Right ventricle myocardium inferior (tissue), 1 donor: ENCODE measurements around the gene CREM. TPM values are rescaled to one million over a fixed set of nuclear protein-coding genes. Genes with fewer than 3 reads are reported as not detected.
"Not testable (repeated sequence)": the region's sequence is repeated elsewhere in the genome, so short reads cannot be mapped to it uniquely, and the experiment has no call there.

ENCODE experiments used
- ATAC-seq: fragments of 200-7000 bp; cut with Tn5 transposase; one replicate; pipeline ENCODE4 v1.9.1; 2020; ENCODE audit warnings: mild to moderate bottlenecking, moderate library complexity
- DNase-seq: peaks from one replicate; pipeline ENCODE4 v3.0.0; 2021; ENCODE audit errors: missing footprints
- intact Hi-C: fragments of 100-400 bp; cut with DNase I; formaldehyde crosslinking; loops from one replicate; pipeline ENCODE4 v1.11.0; 2022
- total RNA-seq: library from RNA; stranded (reverse); fragmentation: NEBNext Ultra II Directional; extraction: Animal tissue kit (Norgen Biotek cat#: 25700); gene quantifications from one replicate; pipeline ENCODE4 v1.2.1, GENCODE V29; 2021
- donor health status: DM: no; HTN: yes; CAD: no; lungs with severe emphysema.

Gene CREM
- total RNA-seq, 1 donor from 2014 or later: 63.7 TPM

DNA sequence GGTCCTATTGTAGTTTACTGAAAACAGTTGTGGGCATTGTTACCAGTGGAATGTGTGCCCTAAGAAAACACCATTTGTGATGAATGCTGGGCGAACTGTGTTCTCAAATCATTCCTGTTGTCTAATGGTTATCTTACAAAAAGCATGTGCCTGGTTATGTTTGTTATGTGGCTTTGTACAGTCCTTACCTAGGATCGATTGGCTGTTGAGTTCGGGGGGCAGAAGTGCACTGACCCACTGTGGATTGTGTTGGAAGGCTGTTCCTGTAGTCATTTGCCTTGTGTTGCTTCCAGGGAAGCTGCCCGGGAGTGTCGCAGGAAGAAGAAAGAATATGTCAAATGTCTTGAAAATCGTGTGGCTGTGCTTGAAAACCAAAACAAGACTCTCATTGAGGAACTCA lies 84.3 kb downstream of the CREM start:
- DNase-seq: no peak
- no peak for ATAC-seq
- intact Hi-C loops: no loop called here

DNA sequence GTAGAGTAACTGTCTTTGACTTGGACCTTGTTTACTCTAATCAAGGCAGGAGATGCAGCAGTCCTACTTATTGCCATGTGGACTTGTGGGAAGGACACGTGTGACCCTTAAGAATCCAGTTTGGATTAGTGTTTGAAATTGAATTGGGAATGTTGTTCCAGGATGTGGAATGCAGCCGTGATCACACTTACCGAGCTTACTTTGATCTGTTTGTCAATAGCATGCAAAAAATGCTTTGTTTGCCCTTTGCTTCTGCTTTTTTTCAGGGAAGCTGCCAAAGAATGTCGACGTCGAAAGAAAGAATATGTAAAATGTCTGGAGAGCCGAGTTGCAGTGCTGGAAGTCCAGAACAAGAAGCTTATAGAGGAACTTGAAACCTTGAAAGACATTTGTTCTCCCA lies 84.7 kb downstream of the CREM start:
- DNase-seq (no peak), ATAC-seq (no peak)
- intact Hi-C loops: no loop called here

DNA sequence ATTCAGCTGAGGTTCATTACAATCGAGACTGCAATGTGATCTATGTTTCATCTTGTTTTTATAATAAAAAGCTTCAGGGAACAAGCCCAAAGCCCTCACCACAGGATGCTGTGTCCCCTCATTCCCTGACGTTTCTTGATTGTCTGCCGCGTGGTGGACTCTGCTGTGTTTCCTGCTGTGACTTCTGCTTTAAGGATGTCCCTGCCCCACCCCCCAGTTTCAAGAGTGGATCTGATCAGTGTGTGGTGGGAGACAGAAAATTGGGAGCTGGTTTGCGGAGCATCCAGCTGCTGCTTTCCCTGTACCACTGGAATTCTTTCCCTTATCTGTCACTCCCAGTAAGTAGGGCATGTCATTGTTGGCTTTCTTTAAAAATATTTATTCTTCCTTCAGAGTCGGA lies 86.2 kb downstream of the CREM start:
- DNase-seq (no peak), ATAC-seq (no peak)
- intact Hi-C loops: no loop called here

DNA sequence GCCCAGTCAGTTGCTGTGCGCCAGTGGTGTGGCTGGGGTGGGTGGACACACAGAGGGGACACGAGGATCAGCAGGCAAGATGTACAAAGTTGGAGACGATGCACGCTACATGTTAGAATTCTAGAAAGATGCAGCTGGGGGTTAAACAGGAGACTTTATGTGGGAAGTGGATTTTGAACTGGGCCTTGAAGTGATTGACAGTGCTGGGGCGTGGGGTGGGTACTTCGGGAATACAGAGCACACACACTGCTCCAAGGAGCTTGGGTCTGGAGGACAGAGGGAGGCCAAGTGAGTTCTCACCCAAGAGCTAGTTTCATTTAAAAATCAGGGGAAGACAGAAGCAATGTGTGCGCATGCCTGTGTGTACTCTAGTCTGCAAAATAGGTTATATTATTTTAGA lies 87.1 kb downstream of the CREM start:
- DNase-seq (no peak), ATAC-seq (no peak)
- intact Hi-C loops: no loop called here

DNA sequence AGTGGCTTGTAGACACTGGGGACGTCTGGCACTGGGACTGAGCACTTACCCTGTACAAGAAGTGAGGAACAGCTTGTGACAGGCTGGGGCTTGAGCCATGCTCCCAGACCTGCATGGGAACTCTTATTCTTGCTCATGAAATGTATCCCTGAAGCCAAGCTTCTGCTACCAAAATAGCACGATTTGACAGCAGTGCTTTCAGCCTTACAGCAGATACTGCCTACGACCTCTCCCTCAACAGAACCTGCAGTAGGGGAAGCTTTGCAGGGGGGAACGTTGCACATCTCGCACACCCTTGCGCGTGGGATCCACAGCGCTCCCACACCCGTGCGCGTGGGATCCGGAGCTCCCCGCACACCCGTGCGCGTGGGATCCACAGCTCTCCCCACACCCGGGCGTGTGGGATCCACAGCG lies 88.0 kb downstream of the CREM start:
- intact Hi-C loops: no loop called here
- DNase-seq (no peak), ATAC-seq (peak; percentile 70)

DNA sequence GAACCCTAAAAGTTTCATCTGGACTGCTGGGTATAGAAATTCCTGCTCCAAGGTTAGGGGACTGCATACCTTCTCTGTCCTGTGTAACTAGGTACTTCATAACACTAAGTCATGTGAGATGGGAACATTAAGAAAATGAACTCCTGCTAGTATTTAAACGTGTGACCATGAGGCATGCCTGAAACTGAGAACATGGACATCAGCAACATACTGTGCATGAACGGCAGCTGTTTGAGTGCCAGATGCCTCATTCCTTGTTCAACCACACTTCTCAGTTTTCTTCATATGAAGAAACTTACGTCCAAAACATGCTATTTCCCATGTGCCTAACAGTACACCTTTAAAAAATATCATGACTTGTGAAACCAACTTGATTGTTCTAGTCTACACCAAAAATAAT lies 88.5 kb downstream of the CREM start:
- DNase-seq: no peak
- ATAC-seq: no peak
- intact Hi-C loops: no loop called here

DNA sequence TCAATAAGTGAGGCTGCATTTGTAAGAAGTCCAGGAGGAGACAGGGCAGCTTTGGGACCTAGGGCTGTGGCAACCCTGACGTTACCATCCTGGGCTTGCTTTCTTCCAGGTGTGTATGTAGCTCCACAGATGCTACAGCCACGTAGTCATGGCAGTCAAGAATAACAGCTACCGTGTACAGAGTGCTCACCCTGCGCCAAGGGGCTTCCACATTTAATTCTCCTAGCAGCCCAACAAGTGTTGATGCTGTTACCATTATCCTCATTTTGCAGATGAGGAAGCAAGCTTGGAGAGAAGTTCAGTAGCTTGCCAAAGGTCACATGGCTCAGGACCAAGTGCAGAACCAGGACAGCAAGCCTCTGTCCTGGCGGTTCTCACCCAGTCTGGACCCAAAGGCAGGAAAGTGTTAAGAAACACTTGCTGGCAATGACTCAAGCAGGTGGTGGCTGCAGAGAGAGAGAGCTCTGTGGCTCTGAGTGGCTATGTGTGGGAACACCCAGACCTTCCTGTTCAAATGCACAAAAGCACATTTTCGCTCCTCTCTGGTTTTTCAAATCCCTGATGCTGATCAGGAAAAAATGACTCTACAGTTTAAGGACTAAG lies 89.8 kb downstream of the CREM start:
- peak; percentile 47 for ATAC-seq
- no peak for DNase-seq
- intact Hi-C loops: no loop called here

DNA sequence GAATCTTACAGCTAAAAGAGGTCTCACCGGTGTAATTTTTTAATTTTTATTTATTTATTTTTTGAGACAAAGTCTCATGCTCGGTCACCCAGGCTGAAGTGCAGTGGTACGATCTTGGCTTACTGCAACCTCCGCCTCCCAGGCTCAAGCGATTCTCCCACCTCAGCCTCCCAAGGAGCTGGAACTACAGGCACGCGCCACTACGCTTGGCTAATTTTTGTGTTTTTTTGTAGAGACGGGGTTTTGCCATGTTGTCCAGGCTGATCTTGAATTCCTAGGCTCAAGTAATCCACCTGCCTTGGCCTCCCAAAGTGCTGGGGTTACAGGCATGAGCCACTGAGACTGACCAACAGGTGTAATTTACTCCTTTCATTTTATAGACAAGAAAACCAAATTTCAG lies 90.3 kb downstream of the CREM start:
- DNase-seq, ATAC-seq, intact Hi-C loops: not testable (repeated sequence)

DNA sequence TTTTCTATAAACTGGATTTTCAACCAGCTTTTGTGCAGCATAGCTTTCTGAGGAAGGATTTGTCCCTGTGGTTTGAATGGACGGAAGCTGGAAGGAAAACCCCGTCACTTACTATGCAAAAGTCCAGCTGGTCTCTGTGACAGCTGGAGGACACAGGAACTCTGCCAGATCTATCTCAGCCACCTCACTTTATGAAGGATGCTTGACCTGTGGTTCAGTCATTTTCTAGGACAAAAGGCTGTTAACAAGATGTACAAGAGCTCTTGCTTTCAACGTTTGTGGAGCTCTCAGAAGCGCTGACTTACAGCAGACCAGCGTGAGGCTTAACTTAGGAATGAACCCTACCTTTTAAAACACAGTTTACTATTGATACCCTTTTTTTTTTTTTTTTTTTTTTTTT lies 90.8 kb downstream of the CREM start:
- peak; percentile 30 for ATAC-seq
- intact Hi-C loops: no loop called here
- no peak for DNase-seq

DNA sequence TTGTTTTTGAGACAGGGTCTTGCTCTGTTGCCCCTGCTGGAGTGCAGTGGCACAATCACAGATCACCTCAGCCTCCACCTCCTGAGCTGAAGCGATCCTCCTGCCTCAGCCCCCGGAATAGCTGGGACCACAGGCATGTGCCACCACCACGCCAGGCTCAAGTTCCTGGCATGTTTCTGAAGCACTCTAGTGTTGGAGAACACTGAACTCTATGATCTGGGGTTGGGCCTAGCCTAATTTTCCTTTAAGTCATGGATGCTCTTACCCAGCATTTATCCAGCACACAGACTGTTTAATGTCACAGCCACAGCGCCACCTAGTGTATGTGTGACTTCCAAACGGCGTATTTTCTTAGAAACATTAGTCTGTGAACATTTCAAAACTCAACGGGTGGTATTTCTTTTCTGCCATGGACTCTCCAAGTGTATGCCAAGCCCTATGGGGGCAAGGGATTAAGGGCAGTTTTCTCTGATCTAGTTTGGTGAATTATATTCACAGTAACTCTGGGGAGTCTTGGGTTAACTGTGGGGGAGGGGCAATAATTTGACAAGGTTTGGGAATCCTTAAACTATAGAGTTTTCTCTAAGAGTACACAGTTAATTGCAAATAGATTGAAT lies 91.8 kb downstream of the CREM start:
- intact Hi-C loops: loop anchor here (1.0 kb wide), 1 partner anchor 98 kb away; no protein-coding TSS in a partner anchor
- ATAC-seq: peak; percentile 50
- peak; percentile 87 for DNase-seq

DNA sequence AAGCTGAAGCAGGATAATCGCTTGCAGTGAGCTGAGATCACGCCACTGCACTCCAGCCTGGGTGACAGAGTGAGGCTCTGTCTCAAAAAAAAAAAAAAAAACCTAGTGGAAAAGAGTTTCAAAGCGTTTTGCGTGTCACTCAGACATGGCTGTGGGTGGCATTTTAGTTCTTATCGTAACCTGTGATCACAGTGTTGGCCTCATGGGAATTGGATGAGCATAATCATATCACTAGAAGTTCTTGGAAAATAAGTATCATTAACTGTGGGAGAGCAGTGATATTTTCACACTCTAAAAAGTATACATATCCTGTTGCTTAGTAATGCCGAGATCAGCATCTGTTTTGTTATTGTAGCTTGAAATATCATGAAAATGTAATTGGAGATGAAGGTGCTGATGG lies 92.6 kb downstream of the CREM start:
- DNase-seq (no peak), ATAC-seq (no peak)
- intact Hi-C loops: no loop called here

DNA sequence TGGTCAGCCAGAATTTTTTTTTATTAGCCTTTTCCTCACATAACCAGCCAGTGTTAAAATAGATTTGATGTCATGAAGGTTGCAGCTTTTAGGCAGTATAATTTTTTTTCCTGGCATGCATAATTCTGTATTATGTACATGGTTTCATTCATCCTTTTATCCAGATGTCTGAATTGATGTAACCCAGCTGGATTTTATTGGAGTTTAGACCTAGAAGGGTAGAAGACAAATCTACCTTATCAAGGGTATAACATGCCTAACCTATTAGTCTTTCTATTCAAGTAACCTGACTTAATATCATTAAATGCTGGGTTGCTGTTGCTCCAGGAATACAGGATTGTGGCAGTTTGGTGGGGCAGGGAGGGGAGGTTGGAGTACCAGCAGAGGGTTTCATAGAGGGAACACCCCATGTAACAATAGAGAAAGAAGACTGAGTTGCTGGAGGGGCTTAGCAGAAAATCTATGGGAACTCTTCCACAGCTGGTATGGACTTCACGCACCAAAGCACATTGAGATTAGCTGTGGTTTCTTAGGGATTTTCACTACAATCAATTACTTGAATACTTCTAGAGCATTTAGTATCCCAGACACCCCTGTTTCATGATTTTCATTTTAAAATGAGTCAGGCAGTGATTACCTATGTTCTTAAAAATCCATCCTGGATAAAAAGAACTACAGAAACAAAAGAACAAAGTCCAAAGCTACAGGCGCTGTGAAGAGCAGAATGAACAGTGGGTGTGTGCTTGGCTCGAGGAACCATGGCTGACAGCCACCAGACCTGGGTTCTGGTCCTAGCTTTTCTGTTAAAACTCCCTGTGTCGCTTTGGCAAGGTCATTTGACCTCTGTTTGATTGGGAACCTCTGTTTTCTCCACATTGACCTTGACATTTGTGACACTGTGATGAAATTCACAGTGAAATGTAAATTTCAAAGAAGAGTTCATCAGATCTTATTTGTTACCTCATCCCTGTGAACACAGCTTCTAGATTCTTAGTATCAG lies 93.5 kb downstream of the CREM start:
- intact Hi-C loops: no loop called here
- DNase-seq (no peak), ATAC-seq (no peak)

DNA sequence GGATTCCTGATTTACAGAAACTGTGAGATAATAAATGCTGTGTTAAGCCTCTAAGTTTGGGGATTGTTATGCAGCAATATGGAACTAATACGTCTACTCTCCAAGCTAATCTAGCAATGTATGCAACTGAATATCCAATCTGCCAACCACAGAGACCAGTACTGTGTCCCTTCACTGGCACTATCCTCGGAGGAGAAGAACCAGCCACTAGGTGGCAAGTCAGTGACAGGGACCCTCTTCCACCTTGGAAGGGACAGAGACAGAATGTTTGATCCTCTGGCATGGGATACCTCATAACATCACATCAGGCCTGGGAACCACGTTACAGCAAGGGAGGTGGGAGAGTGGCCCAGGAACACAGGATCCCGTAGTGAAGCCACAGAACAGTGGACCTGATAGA lies 96.4 kb downstream of the CREM start:
- DNase-seq (no peak), ATAC-seq (no peak)
- intact Hi-C loops: no loop called here

DNA sequence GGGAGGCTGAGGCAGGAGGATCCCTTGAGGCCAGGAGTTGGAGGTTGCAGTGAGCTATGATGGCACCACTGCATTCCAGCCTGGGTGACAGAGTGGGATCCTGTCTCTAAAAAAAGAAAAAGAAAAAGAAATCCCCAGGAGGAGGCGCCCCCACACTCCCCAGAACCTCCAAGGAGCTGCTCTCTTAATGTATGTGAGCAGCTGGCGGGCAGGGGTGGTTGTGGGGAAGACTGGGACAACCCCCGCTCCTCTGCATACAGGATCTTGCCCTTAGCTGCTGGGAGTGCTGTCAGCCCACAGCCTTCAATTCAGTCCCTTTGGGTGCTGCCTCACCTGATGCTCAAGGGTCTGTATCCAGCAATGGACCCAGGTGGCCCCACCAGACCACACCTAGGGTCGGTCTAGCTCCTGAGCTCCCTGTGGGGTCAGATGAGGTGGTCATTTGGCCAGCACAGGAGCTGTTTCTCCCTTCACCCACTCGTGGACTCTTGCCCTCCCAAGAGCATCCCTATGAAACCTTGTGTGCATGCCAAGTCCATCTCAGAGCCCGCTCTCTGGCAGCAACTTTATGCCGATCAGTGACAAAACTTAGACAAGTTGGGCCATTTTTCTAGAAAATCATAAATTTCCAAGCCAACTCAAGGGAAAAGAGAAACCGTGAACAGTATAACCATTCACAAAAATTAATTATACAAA lies 97.5 kb downstream of the CREM start:
- DNase-seq: no peak
- intact Hi-C loops: no loop called here
- no peak for ATAC-seq

DNA sequence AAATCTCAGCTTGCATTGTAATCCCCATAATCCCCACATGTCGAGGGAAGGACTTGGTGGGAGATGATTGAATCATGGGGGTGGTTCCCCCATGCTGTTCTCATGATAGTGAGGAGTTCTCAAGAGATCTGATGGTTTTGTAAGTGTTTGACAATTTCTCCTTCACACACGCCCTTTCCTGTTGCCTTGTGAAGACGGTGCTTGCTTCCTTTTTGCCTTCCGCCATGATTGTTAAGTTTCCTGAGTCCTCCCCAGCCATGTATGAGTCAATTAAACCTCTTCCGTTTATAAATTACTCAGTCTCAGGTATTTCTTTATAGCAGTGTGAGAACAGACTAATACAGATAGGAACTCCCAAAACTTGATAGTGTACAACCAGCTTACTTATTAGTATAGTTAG lies 98.6 kb downstream of the CREM start:
- DNase-seq (no peak), ATAC-seq (no peak)
- intact Hi-C loops: no loop called here

DNA sequence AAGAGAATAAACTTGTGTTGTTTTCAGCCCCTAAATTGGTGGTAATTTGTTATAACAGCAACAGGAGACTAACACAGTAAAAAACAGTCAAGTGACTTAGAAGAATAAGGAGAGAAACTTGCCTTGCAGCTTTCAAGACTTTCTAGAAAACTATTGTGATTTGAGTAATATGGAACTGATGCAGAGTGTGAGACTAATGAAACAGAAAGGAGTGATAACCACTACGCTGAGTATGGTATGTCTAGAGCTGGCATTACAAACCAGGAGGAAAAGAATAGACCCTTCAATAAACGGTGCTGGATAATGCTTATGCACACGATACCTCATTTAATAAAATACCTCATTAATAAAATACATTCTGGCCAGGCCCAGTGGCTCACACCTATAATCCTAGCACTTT lies 99.9 kb downstream of the CREM start:
- intact Hi-C loops: no loop called here
- no peak for DNase-seq
- no peak for ATAC-seq

DNA sequence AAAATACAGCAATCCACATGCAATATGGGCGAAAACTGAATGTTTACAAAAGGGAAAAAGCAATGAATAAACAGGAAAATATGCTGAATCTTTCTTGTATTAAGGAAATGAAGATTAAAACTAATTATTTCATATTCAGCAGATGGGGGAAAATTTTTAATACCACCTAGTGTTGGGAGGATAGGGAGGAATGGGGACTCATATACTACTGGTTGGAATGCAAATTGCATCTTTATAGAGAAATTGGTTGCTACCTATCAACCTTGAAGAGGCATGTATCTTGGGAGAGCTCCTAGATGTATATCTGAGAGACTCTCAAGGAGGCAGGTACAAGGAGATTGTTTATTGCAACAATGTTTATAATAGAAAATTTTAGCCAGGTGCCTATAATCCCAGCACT lies 101.4 kb downstream of the CREM start:
- no peak for ATAC-seq
- DNase-seq: no peak

DNA sequence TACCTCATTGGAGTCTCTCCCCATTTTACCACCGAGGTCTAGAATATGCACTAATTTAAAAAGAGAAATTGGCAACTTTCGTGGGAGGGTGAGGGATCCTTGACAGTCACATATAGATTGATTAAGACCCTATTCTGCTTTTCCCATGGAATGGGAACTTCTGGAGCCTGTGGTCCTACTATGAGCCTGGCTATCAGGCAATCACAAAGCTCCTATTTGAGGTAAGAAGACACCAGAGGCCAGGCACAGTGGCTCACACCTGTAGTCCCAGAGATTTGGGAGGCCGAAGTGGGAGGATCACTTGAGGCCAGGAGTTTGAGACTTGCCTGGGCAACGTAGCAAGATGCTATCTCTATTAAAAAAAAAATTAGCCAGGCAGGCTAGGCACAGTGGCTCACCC lies 105.0 kb downstream of the CREM start:
- ATAC-seq (no peak), DNase-seq (no peak)
- intact Hi-C loops: no loop called here

More for the DNA sequence above, 101.4 kb downstream of the CREM start:
- intact Hi-C loops: no loop called here

DNA sequence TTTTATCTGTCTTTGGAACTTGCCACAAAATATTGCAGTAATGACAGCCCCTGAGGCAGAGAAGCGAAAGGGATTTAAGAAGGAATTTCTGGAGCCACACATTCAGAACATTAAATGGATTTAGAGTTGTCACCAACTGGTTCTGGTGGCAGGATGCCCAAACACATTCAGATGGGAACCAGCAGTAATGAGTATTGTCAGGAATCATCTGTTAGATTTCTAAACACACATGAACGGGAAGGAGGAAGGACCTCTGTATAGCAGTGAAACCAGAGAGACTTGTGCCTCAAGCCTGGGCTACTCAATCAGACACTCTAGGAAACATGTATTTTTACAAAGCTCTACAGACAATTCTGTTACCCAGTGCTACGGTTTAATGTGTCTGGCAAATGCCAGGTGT lies 105.9 kb downstream of the CREM start:
- DNase-seq (no peak), ATAC-seq (no peak)
- intact Hi-C loops: no loop called here
